Measurements from ENCODE around the gene PAX5.

PAX5 gene

GRCh38 chr9:36932198-36932597 lies 101.9 kb downstream of the PAX5 start:
- DNase-seq (ENCODE audit: low spot score): no peak

- DNase-seq (ENCODE audit: low spot score): no peak
These were observed 103.1 kb downstream of the PAX5 start for GRCh38 chr9:36930941-36931340.

- no peak for DNase-seq (ENCODE audit: low spot score)
These were observed 104.8 kb downstream of the PAX5 start for GRCh38 chr9:36929350-36929675.

- DNase-seq (ENCODE audit: low spot score): peak; percentile 37
These were observed 105.3 kb downstream of the PAX5 start for GRCh38 chr9:36928670-36929349.

- DNase-seq (ENCODE audit: low spot score): no peak
These were observed 105.9 kb downstream of the PAX5 start for GRCh38 chr9:36928210-36928609.

- DNase-seq (ENCODE audit: low spot score): no peak
These were observed 109.2 kb downstream of the PAX5 start for GRCh38 chr9:36924757-36925432.

GRCh38 chr9:36924071-36924470 lies 110.0 kb downstream of the PAX5 start:
- peak; percentile 86 for DNase-seq (ENCODE audit: low spot score)

- DNase-seq (ENCODE audit: low spot score): no peak
These were observed 110.9 kb downstream of the PAX5 start for GRCh38 chr9:36923025-36923625.

- no peak for DNase-seq (ENCODE audit: low spot score)
These were observed 111.5 kb downstream of the PAX5 start for GRCh38 chr9:36922548-36922947.

- DNase-seq (ENCODE audit: low spot score): no peak
These were observed 119.9 kb downstream of the PAX5 start for GRCh38 chr9:36914212-36914577.

- DNase-seq (ENCODE audit: low spot score): no peak
These were observed 120.5 kb downstream of the PAX5 start for GRCh38 chr9:36913393-36914211.

- no peak for DNase-seq (ENCODE audit: low spot score)
These were observed 121.4 kb downstream of the PAX5 start for GRCh38 chr9:36912620-36913019.

GRCh38 chr9:36911601-36912412 lies 122.3 kb downstream of the PAX5 start:
- no peak for DNase-seq (ENCODE audit: low spot score)

GRCh38 chr9:36911037-36911436 lies 123.0 kb downstream of the PAX5 start:
- DNase-seq (ENCODE audit: low spot score): no peak

GRCh38 chr9:36906492-36906891 lies 127.6 kb downstream of the PAX5 start:
- no peak for DNase-seq (ENCODE audit: low spot score)

- no peak for DNase-seq (ENCODE audit: low spot score)
These were observed 128.7 kb downstream of the PAX5 start for GRCh38 chr9:36905101-36906066.

GRCh38 chr9:36903541-36904435 lies 130.3 kb downstream of the PAX5 start:
- no peak for DNase-seq (ENCODE audit: low spot score)

GRCh38 chr9:36902861-36903524 lies 131.1 kb downstream of the PAX5 start:
- DNase-seq (ENCODE audit: low spot score): no peak

- no peak for DNase-seq (ENCODE audit: low spot score)
These were observed 131.9 kb downstream of the PAX5 start for GRCh38 chr9:36902080-36902716.

Data from hepatic stellate cell (primary cell).